Sigmoid colon (tissue), 7 donors: ENCODE results near the gene PLEKHA7. TPM values are rescaled to one million over a fixed set of nuclear protein-coding genes. Genes with fewer than 3 reads are reported as not detected.

Experiments
- DNase-seq: peaks from one replicate; pipeline ENCODE4 v3.0.0-alpha.2; 2019
- H3K27ac ChIP-seq, 4 donors: fragments of 200-600 bp; sonication (generic); one replicate each; pipeline ENCODE4 v1.5.1; 2016 to 2019; ENCODE audit warnings: mild to moderate bottlenecking in 1 of 4
- H3K27me3 ChIP-seq, 3 donors: fragments of 200-600 bp; sonication (generic); one replicate each; pipeline ENCODE4 v1.5.1; 2019; ENCODE audit warnings: mild to moderate bottlenecking in 1 of 3
- H3K36me3 ChIP-seq, 4 donors: fragments of 200-600 bp; sonication (generic); one replicate each; pipeline ENCODE4 v1.5.1; 2016 to 2019
- H3K4me1 ChIP-seq, 4 donors: fragments of 200-600 bp; sonication (generic); one replicate each; pipeline ENCODE4 v1.5.1; 2017 to 2019
- H3K4me3 ChIP-seq, 4 donors: fragments of 200-600 bp; sonication (generic); one replicate each; pipeline ENCODE4 v1.5.1; 2017 to 2019; ENCODE audit warnings: mild to moderate bottlenecking in 2 of 4, moderate library complexity in 1 of 4
- H3K9me3 ChIP-seq, 4 donors: fragments of 200-600 bp in 3 of 4; sonication (generic) in 3 of 4; one replicate each; pipeline versions ENCODE4 v1.5.1 to v1.6.1; 2013 to 2019
- CTCF ChIP-seq, 4 experiments: fragments of 450-650 bp in 3 of 4; fragments of 200-600 bp in 1 of 4; IDR thresholded peaks; one replicate each; pipeline ENCODE4 v1.5.1; 2016 to 2019; ENCODE audit warnings: antibody characterized with exemption in 4 of 4, mild to moderate bottlenecking in 3 of 4, moderate library complexity in 2 of 4
- EP300 ChIP-seq, 4 donors: sonication (generic); formaldehyde crosslinking; IDR thresholded peaks; one replicate each; pipeline ENCODE4 v1.6.1; 2017; ENCODE audit warnings: antibody characterized with exemption in 4 of 4
- POLR2A ChIP-seq, 2 donors: fragments of 450-650 bp; IDR thresholded peaks; one replicate each; pipeline ENCODE4 v1.6.1; 2016; ENCODE audit warnings: antibody characterized with exemption in 2 of 2, mild to moderate bottlenecking in 2 of 2, moderate library complexity in 2 of 2
- POLR2AphosphoS5 ChIP-seq, 4 donors: sonication (generic); formaldehyde crosslinking; IDR thresholded peaks; one replicate each; pipeline ENCODE4 v1.6.1; 2017; ENCODE audit warnings: antibody characterized with exemption in 4 of 4
- WGBS, 2 donors: extraction: QIAGEN DNeasy Blood & Tissue Kit; methylation state at CpG; one replicate each; pipeline ENCODE4 v1.1.7; 2013; 5-methylcytosine and 5-hydroxymethylcytosine counted together
- intact Hi-C: fragments of 100-400 bp; cut with DNase I; formaldehyde crosslinking; loops from one replicate; pipeline ENCODE4 v1.15.1; 2023
- polyA plus RNA-seq, 3 donors: library from polyadenylated mRNA; stranded (reverse); fragments of 200-250 nt; gene quantifications; one replicate each; pipeline ENCODE4 v1.2.3, GENCODE V29; 2013
- total RNA-seq, 4 donors: library from RNA; depleted of rRNA; stranded (reverse); fragments of >200 nt; gene quantifications; one replicate each; pipeline ENCODE4 v1.1.0, GENCODE V29; 2016
- donor health status: healthy with polysubstance abuse.
- donor health status: Bipolar disorder and iron deficiency.
- donor health status: healthy.

The PLEKHA7 gene
- total and polyA plus RNA-seq, 7 donors: 2.9 to 45.3 (median 10.2) TPM

- Histone ChIP-seq H3K36me3 (no peaks in the 10 kb centered on the region), H3K9me3 (no peaks in the 10 kb centered on the region), H3K4me3 (peak overlapping the region; percentile 33 to 85 (median 78)), H3K27me3 (peaks cover 3 to 24% (median 14%) of the 10 kb centered on the region in 3 donors), H3K27ac (peak overlapping the region; percentile 31 to 59 (median 56)), H3K4me1 (peaks cover 0 to 16% (median 14%) of the 10 kb centered on the region in 4 donors)
- TF ChIP-seq CTCF (IDR thresholded peaks at IDR 0.05) (no peak), EP300 (IDR thresholded peaks at IDR 0.05) (no peak), POLR2AphosphoS5 (IDR thresholded peaks at IDR 0.05) (no peak), POLR2A (IDR thresholded peaks at IDR 0.05) (no peak)
- intact Hi-C loops: no loop called here
- 1% methylated on average over 85 of the region's 85 CpGs for WGBS, 2 donors
- peak; percentile 62 for DNase-seq
These were observed 480 bp downstream of the PLEKHA7 start for GRCh38 chr11:17013548-17014320.

GRCh38 chr11:17012712-17013547, 1.3 kb downstream of the PLEKHA7 start:
- intact Hi-C loops: no loop called here
- no peaks in the 10 kb centered on the region for H3K9me3 ChIP-seq
- WGBS, 2 donors: 7 to 26% methylated on average over 38 of the region's 38 CpGs
- TF ChIP-seq POLR2A (IDR thresholded peaks at IDR 0.05) (no peak), EP300 (IDR thresholded peaks at IDR 0.05) (no peak), POLR2AphosphoS5 (IDR thresholded peaks at IDR 0.05) (no peak), CTCF (IDR thresholded peaks at IDR 0.05) (no peak)
- peak; percentile 74 for DNase-seq
- peaks cover 3 to 24% (median 14%) of the 10 kb centered on the region in 3 donors for H3K27me3 ChIP-seq
- H3K36me3 ChIP-seq: no peaks in the 10 kb centered on the region
- peak overlapping the region; percentile 31 to 59 (median 56) for H3K27ac ChIP-seq
- peak overlapping the region; percentile 33 to 85 (median 78) for H3K4me3 ChIP-seq
- H3K4me1 ChIP-seq: peaks cover 0 to 16% (median 14%) of the 10 kb centered on the region in 4 donors

- intact Hi-C loops: no loop called here
- Histone ChIP-seq H3K27ac (no peak overlapping the region), H3K36me3 (no peaks in the 10 kb centered on the region), H3K4me3 (no peak overlapping the region), H3K9me3 (no peaks in the 10 kb centered on the region), H3K4me1 (peaks cover 0 to 16% (median 14%) of the 10 kb centered on the region in 4 donors), H3K27me3 (peaks cover 3 to 24% (median 14%) of the 10 kb centered on the region in 3 donors)
- TF ChIP-seq CTCF (IDR thresholded peaks at IDR 0.05) (no peak), POLR2AphosphoS5 (IDR thresholded peaks at IDR 0.05) (no peak), POLR2A (IDR thresholded peaks at IDR 0.05) (no peak)
- 93 to 94% methylated on average over 6 of the region's 6 CpGs for WGBS, 2 donors
- no peak for DNase-seq
These were observed 2.0 kb downstream of the PLEKHA7 start for GRCh38 chr11:17012179-17012578.

GRCh38 chr11:17010851-17011420, 3.3 kb downstream of the PLEKHA7 start:
- Histone ChIP-seq H3K27me3 (peaks cover 3 to 24% (median 14%) of the 10 kb centered on the region in 3 donors), H3K27ac (no peak overlapping the region), H3K9me3 (no peaks in the 10 kb centered on the region), H3K36me3 (no peaks in the 10 kb centered on the region), H3K4me3 (no peak overlapping the region), H3K4me1 (peaks cover 0 to 16% (median 14%) of the 10 kb centered on the region in 4 donors)
- WGBS, 2 donors: 63 to 76% methylated on average over 8 of the region's 8 CpGs
- intact Hi-C loops: no loop called here
- TF ChIP-seq EP300 (IDR thresholded peaks at IDR 0.05) (no peak), POLR2A (IDR thresholded peaks at IDR 0.05) (no peak), POLR2AphosphoS5 (IDR thresholded peaks at IDR 0.05) (no peak), CTCF (IDR thresholded peaks at IDR 0.05) (no peak)
- peak; percentile 54 for DNase-seq
